HG03060 (cell line): ENCODE data around the gene ACTR10.

ENCODE experiments used
- ATAC-seq: cut with Tn5 transposase; IDR thresholded peaks from one replicate; pipeline ENCODE4 v1.9.1; 2021; ENCODE audit warnings: low read depth, moderate number of reproducible peaks; ENCODE audit not compliant: unreplicated experiment

The ACTR10 gene

DNA sequence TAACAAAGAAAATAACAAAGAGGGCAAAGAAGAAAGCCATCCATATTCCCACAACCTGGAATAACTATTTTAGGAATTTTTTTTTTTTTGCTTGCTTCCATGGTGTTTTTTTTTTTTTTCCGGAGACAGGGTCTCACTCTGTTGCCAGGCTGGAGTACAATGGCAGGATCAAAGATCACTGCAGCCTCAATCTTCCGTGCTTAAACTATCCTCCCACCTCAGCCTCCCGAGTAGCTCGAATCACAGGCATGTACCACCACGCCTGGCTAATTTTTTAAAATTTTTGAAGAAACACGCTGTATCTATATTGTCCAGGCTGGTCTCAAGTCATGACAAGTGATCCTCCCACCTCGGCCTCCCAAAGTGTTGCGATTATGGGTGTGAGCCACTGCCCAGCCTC, 78.2 kb downstream of the ACTR10 start:
- ATAC-seq = no peak

DNA sequence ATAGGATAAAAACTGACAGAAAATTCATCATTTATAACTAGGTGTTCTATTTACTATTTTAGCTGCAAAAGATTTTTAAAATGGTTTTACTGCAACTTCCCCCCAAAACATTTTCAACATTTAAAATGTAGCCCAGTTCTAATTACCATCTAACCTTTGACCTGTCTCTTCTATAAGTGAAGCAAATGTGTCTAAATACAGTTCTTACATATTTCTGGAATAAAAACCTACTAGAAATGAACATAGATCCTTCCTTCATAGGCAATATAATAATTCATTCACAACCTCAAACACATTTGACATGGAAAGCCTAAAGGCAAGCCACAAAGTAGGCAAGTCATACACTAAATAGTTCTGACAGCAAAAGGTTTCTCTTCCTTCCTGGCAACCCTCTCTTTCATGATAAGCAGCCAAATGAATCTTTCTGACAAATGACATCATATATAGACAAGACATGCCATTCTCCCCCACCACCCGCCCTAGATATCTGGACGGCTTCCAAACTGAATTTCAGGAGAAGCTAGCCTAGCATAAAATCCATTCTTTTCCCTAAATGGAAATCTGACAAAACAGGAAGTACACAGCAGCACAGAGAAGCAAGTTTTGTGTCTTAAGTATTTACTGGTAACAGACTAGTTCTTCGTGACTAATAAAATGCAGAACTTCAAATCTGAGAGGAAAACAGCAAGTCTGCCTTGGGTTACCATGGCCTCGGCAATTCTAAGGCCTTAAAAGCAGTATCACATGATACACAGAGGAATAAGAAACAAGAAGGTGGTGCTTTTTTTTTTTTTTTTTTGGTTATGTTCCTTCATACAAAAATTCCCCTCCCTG, 81.2 kb downstream of the ACTR10 start:
- ATAC-seq = peak; percentile 55

DNA sequence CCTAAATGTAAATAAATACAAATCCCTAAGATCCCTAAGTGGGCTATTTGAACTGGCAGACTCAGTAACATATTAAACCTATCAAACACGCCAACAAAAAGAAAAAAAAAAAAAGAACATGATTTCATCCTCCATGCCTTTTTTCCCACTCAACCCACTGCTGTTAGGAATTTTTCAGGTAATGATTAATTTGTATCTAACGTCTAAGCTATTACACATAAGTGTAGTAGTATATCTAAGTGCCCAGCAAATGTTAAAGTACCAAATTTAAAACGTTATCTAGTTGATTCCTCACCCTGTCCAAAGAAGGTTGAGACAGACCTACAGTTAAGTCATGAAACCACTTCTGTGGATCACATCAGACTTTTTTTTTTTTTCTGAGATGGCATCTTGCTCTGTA, 82.0 kb downstream of the ACTR10 start:
- no peak for ATAC-seq

DNA sequence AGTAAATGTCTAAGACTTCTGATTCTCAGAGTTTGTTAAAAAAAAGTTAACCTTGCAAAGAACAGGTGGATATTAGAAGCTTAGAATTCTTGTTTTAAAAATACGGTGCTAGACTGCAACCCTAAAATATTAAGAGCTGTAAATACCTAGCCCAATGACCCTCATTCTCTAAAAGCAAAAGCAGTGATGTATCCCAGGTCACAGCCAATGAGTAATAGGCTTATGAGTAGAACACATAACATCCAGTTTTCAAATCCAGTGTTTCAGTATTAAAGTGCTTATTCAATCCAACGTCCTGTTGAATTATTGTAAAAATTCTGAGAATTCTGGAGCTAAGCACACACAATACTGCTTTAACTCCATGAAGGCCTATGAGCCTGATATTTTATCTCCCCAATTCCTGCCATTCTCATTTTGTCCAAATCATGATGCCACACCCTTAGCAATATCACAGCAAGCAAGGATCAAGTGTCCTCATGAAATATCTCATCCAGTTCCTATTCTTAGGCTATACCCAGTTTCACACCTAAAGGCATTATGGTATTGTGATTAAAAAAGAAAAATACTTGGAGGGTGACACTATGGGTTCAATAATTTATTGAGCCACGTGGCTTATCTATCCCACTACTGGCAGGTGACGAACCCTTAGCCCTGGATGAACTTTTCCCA, 83.1 kb downstream of the ACTR10 start:
- ATAC-seq = no peak

DNA sequence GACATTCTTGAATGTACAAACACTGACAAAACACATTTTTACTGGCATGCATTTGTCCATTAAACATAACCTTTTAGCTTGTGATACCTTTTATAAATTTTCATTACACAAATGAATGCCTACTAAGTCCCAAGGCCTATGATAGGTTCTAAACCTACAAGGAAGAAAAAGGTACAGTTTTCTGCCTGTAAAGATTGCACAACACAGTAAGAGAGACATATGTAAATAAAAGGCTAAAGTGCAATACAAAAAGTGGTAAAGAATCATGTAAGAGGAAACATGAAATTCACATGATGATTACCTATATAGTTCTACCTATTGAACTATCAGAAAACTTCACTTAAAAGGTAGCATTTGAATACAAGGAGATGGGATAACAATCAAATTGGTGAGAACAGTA, 83.8 kb downstream of the ACTR10 start:
- ATAC-seq = no peak

DNA sequence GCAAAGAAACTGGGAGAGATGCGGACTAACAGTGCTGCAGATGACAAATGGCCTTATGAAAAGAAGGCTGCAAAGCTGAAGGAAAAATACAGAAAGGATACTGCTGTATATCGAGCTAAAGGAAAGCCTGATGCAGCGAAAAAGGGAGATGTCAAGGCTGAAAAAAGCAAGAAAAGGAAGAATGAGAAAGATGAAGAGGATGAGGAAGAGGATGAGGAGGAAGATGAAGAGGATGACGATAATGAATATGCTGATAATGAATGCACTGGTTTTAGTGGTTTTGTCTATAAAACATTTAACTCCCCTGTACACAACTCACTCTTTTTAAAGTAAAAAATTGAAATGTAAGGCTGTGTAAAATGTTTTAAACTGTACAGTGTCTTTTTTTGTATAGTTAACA, 85.2 kb downstream of the ACTR10 start:
- no peak for ATAC-seq
